Panc1 (cell line): ENCODE data around the gene ADAMTS13. TPM values are rescaled to one million over a fixed set of nuclear protein-coding genes. Genes with fewer than 3 reads are reported as not detected.

Experiments used
- ATAC-seq: fragments of 200-7000 bp; cut with Tn5 transposase; 2 replicates; pipeline ENCODE4 v1.9.1; 2020; ENCODE audit warnings: mild to moderate bottlenecking, moderate library complexity
- BruUV-seq: library from RNA; stranded (reverse); fragments of 400-500 nt; replicated peaks from 2 replicates; lab custom pipeline; 2021; lab: Mats Ljungman, UMichigan
- CTCF ChIA-PET: fragments of 300-600 bp; sonication (Branson Sonifier 250); formaldehyde crosslinking; loops from one replicate; lab custom pipeline; 2022; ENCODE audit warnings: antibody characterized with exemption; lab: Charles Lee
- POLR2A ChIA-PET: fragments of 300-600 bp; sonication (Branson Sonifier 250); formaldehyde crosslinking; loops from one replicate; lab custom pipeline; 2022; ENCODE audit warnings: antibody characterized with exemption; lab: Charles Lee
- DNase-seq: peaks from one replicate; pipeline ENCODE4 v3.0.0-alpha.2; 2010; ENCODE audit warnings: low read depth, low spot score
- H3K27ac ChIP-seq: 2 replicates; pipeline ENCODE4 v1.5.1; 2011; ENCODE audit warnings: mild to moderate bottlenecking, low read length, inconsistent platforms
- H3K27me3 ChIP-seq: fragments of 200-500 bp; sonication (Bioruptor generic); 2 replicates; pipeline ENCODE4 v1.6.0; 2014; ENCODE audit warnings: low read length, inconsistent platforms; ENCODE audit not compliant: control insufficient read depth, insufficient read depth
- H3K36me3 ChIP-seq: fragments of 200-500 bp; sonication (Bioruptor generic); 2 replicates; pipeline ENCODE4 v1.5.1; 2014; ENCODE audit warnings: inconsistent platforms, mild to moderate bottlenecking, low read length, moderate library complexity; ENCODE audit not compliant: control insufficient read depth, insufficient read depth
- H3K4me1 ChIP-seq: 2 replicates; pipeline ENCODE4 v1.5.1; 2011; ENCODE audit warnings: inconsistent platforms, mild to moderate bottlenecking, low read length, moderate library complexity; ENCODE audit not compliant: control insufficient read depth, insufficient read depth
- H3K4me3 ChIP-seq, 2 experiments: 2 replicates each; pipeline ENCODE4 v1.5.1; 2011 to 2012; ENCODE audit warnings: low read depth in 2 of 2, low read length in 2 of 2, mild to moderate bottlenecking in 2 of 2, inconsistent platforms in 1 of 2, moderate library complexity in 1 of 2
- H3K9me3 ChIP-seq: fragments of 200-500 bp; sonication (Bioruptor generic); 2 replicates; pipeline ENCODE4 v1.5.1; 2014; ENCODE audit warnings: low read depth, mild to moderate bottlenecking, inconsistent platforms, low read length, moderate library complexity; ENCODE audit not compliant: control insufficient read depth, insufficient read depth
- CTCF ChIP-seq: fragments of 450-650 bp; IDR thresholded peaks from 2 replicates; pipeline ENCODE4 v1.5.1; 2017; ENCODE audit warnings: mild to moderate bottlenecking
- POLR2AphosphoS5 ChIP-seq: IDR thresholded peaks from 2 replicates; pipeline ENCODE4 v1.6.1; 2012; ENCODE audit warnings: mild to moderate bottlenecking, low read depth, low read length, moderate library complexity
- REST ChIP-seq, 2 experiments: IDR thresholded peaks; 2 replicates each; pipeline ENCODE4 v1.6.1; 2011 to 2012; ENCODE audit warnings: low read depth in 2 of 2, control low read depth in 1 of 2, low read length in 1 of 2, mild to moderate bottlenecking in 1 of 2, moderate library complexity in 1 of 2; ENCODE audit not compliant: insufficient read depth in 1 of 2
- SIN3A ChIP-seq: IDR thresholded peaks from 2 replicates; pipeline ENCODE4 v1.6.1; 2012; ENCODE audit warnings: low read depth, mild to moderate bottlenecking, low read length, moderate library complexity, borderline replicate concordance; ENCODE audit not compliant: insufficient read depth
- TCF7L2 ChIP-seq: IDR thresholded peaks from 2 replicates; pipeline ENCODE4 v1.6.1; 2011; ENCODE audit warnings: mild to moderate bottlenecking, low read depth, low read length, inconsistent platforms
- in situ Hi-C: cut with HindIII; loops from 2 replicates; pipeline ENCODE4 v1.10.0; 2016; ENCODE audit warnings: low sequenced_read_pairs, low pct_unique_long_range_greater_than_20kb
- intact Hi-C: fragments of 100-400 bp; cut with micrococcal nuclease; formaldehyde crosslinking; loops from one replicate; pipeline ENCODE4 v1.10.0; 2022; ENCODE audit not compliant: unreplicated experiment
- total RNA-seq: library from RNA; stranded (reverse); gene quantifications from one replicate; pipeline ENCODE4 v1.2.1, GENCODE V29; 2021; ENCODE audit not compliant: unreplicated experiment

ADAMTS13 gene
- total RNA-seq, 1 experiment from 2014 or later, result 3.4 TPM

DNA sequence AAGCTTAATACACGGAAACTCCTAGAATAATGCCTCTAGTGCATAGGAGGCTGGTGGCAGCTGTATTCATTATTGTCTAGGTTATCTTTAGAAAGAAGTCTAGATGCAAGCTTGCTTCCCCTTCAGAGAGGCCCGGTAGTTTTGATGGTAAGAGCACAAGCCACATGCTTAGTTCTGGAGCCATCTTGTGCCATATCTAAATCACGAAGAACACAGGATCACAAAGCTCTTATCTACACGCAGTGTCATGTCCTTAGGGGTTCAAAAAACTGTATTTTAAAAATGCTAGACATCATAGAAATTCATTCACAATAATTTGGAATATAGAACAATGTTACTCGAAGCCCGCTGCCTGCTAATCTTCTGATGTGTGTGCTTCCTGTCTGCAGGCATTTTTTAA, 43.8 kb downstream of the ADAMTS13 start:
- TSS peak; percentile 34 for BruUV-seq
- ChIA-PET POLR2A (no interaction called here), CTCF (no interaction called here)
- intact Hi-C loops, result no loop called here
- DNase-seq, result no peak
- no peak overlapping the region for H3K27ac ChIP-seq
- H3K27me3 ChIP-seq, result no peaks in the 10 kb centered on the region
- no peaks in the 10 kb centered on the region for H3K9me3 ChIP-seq
- in situ Hi-C loops, result no loop called here
- H3K4me3 ChIP-seq, result no peak overlapping the region
- H3K36me3 ChIP-seq, result no peaks in the 10 kb centered on the region
- no peak for TF ChIP-seq CTCF
- TF ChIP-seq TCF7L2, result no peak
- TF ChIP-seq POLR2AphosphoS5, result no peak
- TF ChIP-seq SIN3A, result no peak
- no peak for TF ChIP-seq REST (IDR thresholded peaks at IDR 0.05; ENCODE audit: insufficient read depth in 1 of 2, low read depth in 2 of 2, low read length in 1 of 2)
- ATAC-seq, result no peak
- H3K4me1 ChIP-seq, result peaks cover 11% of the 10 kb centered on the region

DNA sequence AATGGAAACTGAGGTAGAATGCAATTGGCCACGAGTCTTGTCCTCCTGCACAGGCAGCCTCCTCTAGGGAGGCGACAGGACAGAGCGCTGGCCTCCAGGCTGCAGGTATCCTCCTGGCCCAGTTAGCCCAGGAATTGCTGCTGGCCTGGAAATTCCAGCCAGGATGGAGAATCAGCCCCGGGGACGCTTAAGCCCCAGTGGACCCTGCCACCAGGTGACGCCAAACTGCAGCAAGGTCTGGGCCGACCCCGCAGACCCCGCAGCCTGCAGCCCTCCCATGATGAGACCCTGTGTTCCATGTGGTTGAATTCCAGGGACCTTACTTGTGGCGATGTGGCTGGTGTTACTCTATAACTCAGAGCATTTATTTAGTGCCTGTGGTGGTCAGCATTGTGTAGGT, 44.9 kb downstream of the ADAMTS13 start:
- H3K27me3 ChIP-seq, result no peaks in the 10 kb centered on the region
- no peak overlapping the region for H3K4me3 ChIP-seq
- H3K4me1 ChIP-seq, result 0 out of 2 replicates have a peak, but pooled peaks cover under 1% of the 10 kb centered on the region
- DNase-seq, result no peak
- no peak for ATAC-seq
- no peak overlapping the region for H3K27ac ChIP-seq
- in situ Hi-C loops (no loop called here), intact Hi-C loops (no loop called here)
- H3K36me3 ChIP-seq, result no peaks in the 10 kb centered on the region
- H3K9me3 ChIP-seq, result no peaks in the 10 kb centered on the region
- no peak for TF ChIP-seq SIN3A
- no peak for TF ChIP-seq CTCF
- no peak for TF ChIP-seq REST (IDR thresholded peaks at IDR 0.05; ENCODE audit: insufficient read depth in 1 of 2, low read depth in 2 of 2, low read length in 1 of 2)
- no peak for TF ChIP-seq TCF7L2
- no peak for TF ChIP-seq POLR2AphosphoS5
- POLR2A ChIA-PET, result no interaction called here
- no TSS peak for BruUV-seq
- CTCF ChIA-PET, result no interaction called here
